HG02970 (cell line): ENCODE results near the gene SOD1.

Experiments used
- ATAC-seq: cut with Tn5 transposase; IDR thresholded peaks from one replicate; pipeline ENCODE4 v1.9.1; 2021; ENCODE audit warnings: mild to moderate bottlenecking, moderate library complexity, moderate number of reproducible peaks; ENCODE audit not compliant: unreplicated experiment, low FRiP score

Gene SOD1

GRCh38 chr21:31678478-31678877 lies 19.0 kb downstream of the SOD1 start:
- ATAC-seq: no peak

GRCh38 chr21:31682620-31683019 lies 23.1 kb downstream of the SOD1 start:
- no peak for ATAC-seq

GRCh38 chr21:31683029-31683428 lies 23.5 kb downstream of the SOD1 start:
- ATAC-seq: no peak

GRCh38 chr21:31684918-31685317 lies 25.4 kb downstream of the SOD1 start:
- no peak for ATAC-seq

- no peak for ATAC-seq
Measured at GRCh38 chr21:31686272-31686915, 26.9 kb downstream of the SOD1 start.

GRCh38 chr21:31687108-31687507 lies 27.6 kb downstream of the SOD1 start:
- no peak for ATAC-seq

- no peak for ATAC-seq
Measured at GRCh38 chr21:31688603-31689368, 29.3 kb downstream of the SOD1 start.

- no peak for ATAC-seq
Measured at GRCh38 chr21:31693222-31693621, 33.7 kb downstream of the SOD1 start.

GRCh38 chr21:31696424-31696823 lies 36.9 kb downstream of the SOD1 start:
- ATAC-seq: no peak

GRCh38 chr21:31698461-31698860 lies 39.0 kb downstream of the SOD1 start:
- ATAC-seq: no peak

GRCh38 chr21:31700040-31700439 lies 40.5 kb downstream of the SOD1 start:
- no peak for ATAC-seq

GRCh38 chr21:31706562-31706961 lies 47.1 kb downstream of the SOD1 start:
- ATAC-seq: no peak

- no peak for ATAC-seq
Measured at GRCh38 chr21:31707499-31707898, 48.0 kb downstream of the SOD1 start.

GRCh38 chr21:31708541-31708940 lies 49.0 kb downstream of the SOD1 start:
- ATAC-seq: no peak

- ATAC-seq: no peak
Measured at GRCh38 chr21:31710586-31710985, 51.1 kb downstream of the SOD1 start.

GRCh38 chr21:31711326-31711725 lies 51.8 kb downstream of the SOD1 start:
- ATAC-seq: no peak

GRCh38 chr21:31711745-31712285 lies 52.3 kb downstream of the SOD1 start:
- ATAC-seq: no peak

- no peak for ATAC-seq
Measured at GRCh38 chr21:31713115-31713514, 53.6 kb downstream of the SOD1 start.

GRCh38 chr21:31713973-31714740 lies 54.7 kb downstream of the SOD1 start:
- no peak for ATAC-seq

GRCh38 chr21:31714741-31715365 lies 55.4 kb downstream of the SOD1 start:
- ATAC-seq: no peak

- no peak for ATAC-seq
Measured at GRCh38 chr21:31716106-31716505, 56.6 kb downstream of the SOD1 start.
